Stimulated activated CD8-positive, alpha-beta memory T cell treated with anti-CD3 and anti-CD28 coated beads, Interleukin-4, amount 100 ng/mL, for 1 hour (primary cell): ENCODE results near the gene HP1BP3.

Experiments used
- DNase-seq, 2 donors: peaks; one replicate each; pipeline ENCODE4 v3.0.0-alpha.2; 2020; ENCODE audit warnings: low read depth in 2 of 2, low spot score in 1 of 2

The HP1BP3 gene

GRCh38 chr1:20696397-20697333 lies 90.4 kb downstream of the HP1BP3 start:
- DNase-seq: peak; percentile 44

- no peak for DNase-seq
These were observed 91.6 kb downstream of the HP1BP3 start for GRCh38 chr1:20695515-20695914.

- DNase-seq: no peak
These were observed 93.5 kb downstream of the HP1BP3 start for GRCh38 chr1:20693623-20694022.
